Cardiac septum (tissue), 1 donor: ENCODE measurements around the gene RFT1. TPM values are rescaled to one million over a fixed set of nuclear protein-coding genes. Genes with fewer than 3 reads are reported as not detected.
A peak's percentile ranks its signal among the peaks of the same experiment; 100 is the strongest.

Experiments
- DNase-seq: peaks from one replicate; pipeline ENCODE4 v3.0.0-alpha.2; 2020; ENCODE audit warnings: low spot score
- intact Hi-C: fragments of 100-400 bp; cut with DNase I; formaldehyde crosslinking; loops from one replicate; pipeline ENCODE4 v1.14.0; 2022
- long read RNA-seq: library from polyadenylated mRNA; unstranded; transcript quantifications from one replicate; pipeline ENCODE4 v2.0.0, GENCODE V29; 2021
- total RNA-seq: library from RNA; stranded (reverse); fragmentation: NEBNext Ultra II Directional; extraction: Animal tissue kit (Norgen Biotek cat#: 25700); gene quantifications from one replicate; pipeline ENCODE4 v1.2.1, GENCODE V29; 2021
- donor health status: DM: no; HTN: no; CAD: no.

RFT1 gene, protein sequence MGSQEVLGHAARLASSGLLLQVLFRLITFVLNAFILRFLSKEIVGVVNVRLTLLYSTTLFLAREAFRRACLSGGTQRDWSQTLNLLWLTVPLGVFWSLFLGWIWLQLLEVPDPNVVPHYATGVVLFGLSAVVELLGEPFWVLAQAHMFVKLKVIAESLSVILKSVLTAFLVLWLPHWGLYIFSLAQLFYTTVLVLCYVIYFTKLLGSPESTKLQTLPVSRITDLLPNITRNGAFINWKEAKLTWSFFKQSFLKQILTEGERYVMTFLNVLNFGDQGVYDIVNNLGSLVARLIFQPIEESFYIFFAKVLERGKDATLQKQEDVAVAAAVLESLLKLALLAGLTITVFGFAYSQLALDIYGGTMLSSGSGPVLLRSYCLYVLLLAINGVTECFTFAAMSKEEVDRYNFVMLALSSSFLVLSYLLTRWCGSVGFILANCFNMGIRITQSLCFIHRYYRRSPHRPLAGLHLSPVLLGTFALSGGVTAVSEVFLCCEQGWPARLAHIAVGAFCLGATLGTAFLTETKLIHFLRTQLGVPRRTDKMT
- total RNA-seq: 8.6 TPM
- long read RNA-seq, full-length matches to known transcripts: 17 of 24 reads
- long read RNA-seq, partial matches to known transcripts: 1 of 24 reads
- long read RNA-seq, other reads (novel, unspliced or antisense): 6 of 24 reads

DNA sequence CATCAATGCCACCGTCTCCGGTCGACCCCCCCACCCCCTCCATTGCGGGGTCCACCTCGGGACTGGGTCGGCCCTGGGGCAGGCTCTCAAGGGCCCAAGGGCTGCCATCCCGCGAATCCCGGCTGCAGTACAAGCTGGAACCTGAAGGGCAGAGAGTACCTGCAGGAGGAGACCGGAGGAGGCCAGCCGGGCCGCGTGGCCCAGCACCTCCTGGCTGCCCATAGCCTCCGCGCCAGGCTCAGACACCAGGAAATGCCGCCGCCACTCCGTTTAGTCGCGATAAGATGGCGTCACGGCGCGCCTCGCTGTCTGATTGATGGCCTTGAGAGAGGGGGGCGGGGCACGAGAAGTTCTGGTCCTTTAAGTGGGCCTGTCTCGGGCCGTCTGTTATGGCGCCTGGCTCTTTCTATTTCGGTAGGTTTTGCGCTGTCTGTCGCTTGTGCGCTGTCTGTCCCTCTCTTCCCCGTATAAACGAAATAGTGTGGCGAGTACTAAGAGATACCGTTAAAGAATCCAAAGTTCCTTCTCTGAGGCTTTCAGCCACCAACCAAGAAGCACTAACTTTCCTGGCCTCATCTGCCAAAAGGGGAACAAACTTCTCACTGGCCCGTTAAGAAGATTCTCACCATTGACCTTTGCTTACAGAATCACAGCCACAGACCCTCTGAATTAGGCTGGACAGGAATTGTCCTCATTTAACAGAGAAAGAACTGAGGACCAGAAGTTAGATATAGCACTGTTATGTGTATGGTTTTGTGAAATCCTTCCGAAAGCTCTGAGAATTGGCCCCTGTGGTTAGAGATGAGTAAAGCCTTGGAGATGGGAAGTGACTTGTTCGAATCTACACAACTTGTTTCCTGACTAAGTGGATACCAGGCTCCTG, at the start of gene RFT1:
Gene RFT1 (minus strand): TSS at position 257 of the 883 bp plus-strand sequence. CDS start 35 bp downstream, at position 222.
- DNase-seq: peak; percentile 98
- intact Hi-C loops: loop anchor here (2.0 kb wide), 1 partner anchor 30 kb away; the partner anchor contains the start of gene PRKCD

DNA sequence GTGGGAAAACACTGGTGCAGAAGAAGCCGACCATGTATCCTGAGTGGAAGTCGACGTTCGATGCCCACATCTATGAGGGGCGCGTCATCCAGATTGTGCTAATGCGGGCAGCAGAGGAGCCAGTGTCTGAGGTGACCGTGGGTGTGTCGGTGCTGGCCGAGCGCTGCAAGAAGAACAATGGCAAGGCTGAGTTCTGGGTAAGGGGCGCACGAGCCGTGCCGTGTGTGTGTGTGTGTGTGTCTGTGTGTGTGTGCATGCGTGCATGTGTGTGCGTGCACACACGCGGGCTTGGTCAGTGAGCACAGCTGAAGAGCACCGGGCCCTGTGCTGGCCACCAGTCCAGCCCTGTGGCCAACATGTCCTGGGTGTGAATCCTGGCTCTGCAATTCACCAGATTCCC, 49.3 kb upstream of the RFT1 start:
- intact Hi-C loops: no loop called here

DNA sequence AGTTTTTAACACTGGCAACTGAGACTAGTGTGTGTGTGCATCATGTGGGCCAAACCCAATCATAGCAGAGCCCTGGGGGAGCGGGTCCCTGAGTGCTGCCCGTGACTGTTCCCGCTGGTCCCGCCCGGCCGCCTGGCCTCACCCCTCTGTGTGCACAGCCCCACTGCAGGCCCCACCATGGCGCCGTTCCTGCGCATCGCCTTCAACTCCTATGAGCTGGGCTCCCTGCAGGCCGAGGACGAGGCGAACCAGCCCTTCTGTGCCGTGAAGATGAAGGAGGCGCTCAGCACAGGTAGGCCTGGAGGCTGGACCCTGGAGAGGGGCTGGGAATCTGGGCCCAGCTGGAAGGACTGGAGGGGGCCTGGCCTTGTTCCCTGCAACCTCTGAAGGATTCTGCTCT, 48.0 kb upstream of the RFT1 start:
- no peak for DNase-seq
- intact Hi-C loops: no loop called here

More for the DNA sequence above, 49.3 kb upstream of the RFT1 start:
- DNase-seq: no peak

DNA sequence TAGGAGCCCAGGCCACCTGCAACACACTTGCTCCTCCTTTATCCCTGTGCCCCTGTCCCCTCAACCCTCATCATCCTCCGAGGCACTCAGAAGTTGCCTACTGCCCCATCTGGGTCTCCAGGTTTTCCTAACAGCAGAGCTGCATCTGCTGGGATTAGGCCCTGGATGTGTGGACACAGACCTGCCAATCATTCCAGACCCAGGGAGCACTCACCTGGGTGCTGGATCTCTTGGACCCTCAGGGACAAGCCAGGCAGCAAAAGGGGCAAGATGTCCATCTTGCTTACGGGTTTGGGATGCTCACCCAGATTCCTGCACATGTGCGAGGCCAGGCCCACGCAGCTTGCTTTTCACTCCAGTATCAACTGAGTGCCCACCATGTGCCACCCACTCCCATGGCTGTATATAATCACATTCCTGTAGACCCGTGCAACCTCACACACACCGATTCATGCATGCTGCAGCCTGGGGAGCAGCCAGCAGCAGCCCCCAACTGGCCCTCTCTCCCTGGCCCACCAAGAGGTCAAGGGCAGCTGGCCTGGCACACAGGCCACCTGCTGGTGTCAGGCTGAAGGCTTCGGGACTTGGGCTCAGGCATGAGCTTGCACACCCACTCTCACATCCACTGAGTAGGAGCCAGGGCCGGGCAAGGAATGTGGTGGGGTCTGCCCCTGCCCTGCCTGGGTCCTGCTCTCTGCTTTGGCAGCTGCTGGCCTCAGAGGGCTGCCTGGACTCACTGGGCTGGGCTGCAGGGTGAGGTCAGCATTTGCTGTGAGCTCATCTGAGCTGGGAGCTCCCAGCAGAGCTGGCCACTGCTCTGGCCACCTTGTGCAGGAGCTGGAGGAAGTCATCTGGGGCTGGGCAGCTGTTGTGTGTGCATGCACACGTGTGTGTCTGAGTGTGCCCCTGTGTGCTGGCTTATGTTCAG, 45.6 kb upstream of the RFT1 start:
- intact Hi-C loops: no loop called here
- DNase-seq: no peak

DNA sequence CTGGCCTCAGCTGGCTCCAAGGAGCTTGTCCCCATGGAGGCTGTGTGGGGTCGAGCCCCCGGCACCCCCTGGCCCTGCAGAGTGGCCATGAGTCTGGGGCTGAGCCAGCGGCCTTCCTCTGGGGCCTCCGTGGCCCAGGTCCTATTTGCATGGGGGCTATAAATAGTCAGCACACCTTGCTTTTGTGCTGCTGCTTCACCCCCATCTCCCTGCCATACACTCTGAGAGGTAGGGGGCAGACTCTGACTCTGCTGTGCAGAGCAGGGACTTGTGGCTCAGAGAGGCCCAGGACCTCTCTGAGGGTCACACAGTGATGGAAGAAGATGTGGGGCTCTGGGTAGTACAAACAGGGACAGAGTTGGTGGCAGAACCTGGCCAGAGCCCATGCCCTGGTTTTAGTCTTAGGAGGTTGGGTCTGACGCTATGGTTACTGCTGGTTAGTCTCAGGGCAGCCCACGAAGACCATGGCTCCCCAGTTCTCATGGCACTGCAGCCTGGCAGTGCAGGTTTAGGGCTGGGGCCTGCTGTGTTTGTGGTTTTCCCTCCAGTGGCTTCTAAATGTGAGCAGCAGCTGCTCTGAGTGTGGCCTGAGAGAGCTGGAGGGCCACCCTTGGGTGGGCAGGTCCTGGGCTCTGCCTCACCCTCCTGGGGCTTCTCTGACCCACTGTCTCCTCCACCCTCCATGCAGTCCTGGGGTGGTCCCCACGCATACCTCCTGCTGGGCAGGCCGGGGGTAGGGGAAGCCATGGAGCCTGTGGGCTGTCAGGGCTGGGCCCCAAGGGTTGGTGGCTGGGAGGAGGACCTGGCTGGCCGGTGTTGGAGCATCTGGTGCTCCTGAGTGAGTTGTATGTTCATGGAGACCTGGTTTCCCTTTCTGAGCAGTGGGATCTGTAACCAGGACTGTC, 44.4 kb upstream of the RFT1 start:
- intact Hi-C loops: no loop called here
- DNase-seq: no peak

DNA sequence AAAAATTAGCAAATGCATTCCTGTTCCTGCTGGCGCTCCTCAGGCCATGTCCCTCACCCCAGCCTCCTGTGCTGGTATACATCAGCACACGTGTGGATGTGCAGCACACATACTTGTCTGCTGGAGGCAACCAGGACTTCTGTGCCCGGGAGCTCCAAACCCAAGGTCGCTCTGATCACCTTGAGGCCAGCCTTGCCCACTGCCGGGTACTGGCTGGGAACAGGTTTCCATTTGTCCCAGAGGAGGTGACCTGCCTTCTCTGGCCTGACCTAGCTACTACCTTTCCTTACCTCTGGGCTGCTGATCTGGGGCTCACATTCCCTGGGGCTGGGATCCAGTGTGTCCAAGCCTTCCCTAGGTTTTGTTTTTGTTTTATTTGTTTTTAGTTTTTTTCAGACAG, 42.9 kb upstream of the RFT1 start:
- no peak for DNase-seq
- intact Hi-C loops: no loop called here

DNA sequence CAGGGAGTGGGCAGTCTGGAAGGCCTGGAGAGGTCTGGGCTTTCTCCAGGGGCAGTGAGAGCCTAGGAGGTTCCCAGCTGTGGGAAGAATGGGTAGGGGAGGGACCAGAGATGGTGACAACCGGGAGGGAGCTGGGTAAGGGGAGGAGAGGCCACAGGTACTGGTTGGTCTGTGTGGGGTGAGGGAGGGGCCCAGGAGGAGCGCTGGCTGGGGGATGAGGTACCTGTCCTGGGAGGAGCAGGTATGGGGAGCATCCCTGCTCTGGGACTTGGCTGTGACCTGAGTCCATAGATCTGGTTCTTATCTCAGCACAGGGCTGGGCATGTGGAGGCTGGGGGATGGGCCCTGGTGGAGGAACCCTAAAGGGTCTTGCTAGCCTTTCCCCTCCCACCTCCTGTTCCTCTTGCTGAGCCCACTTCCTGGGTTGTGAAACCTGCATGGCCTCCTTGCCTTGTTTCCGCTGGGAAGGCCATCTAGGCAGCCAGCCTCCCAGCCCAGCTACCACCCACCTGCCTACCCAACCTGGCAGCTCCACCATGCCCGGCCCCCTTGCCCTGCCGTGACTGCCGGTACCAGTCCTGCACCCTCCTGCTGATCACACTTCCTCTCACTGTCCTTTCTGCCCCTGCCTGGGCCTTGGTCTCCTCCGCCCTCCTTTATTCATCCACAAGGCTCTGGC, 41.7 kb upstream of the RFT1 start:
- intact Hi-C loops: no loop called here
- DNase-seq: no peak

DNA sequence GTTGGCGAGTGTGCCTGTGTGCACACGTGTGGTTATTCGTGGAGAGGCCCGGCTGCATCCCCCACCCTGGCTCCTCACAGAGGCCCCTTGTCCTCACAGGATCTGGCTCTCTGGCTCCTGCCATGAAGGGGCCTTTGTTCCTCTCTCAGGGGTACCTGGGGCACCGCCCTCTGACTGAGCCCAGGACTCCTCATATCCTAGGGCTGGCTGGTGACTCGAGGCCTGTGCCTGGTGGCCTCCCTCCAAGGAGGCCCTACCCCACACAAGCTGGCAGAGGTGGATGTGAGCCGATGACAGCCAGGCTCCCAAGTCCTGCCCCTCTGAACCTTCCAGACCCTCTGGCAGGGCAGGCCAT, 40.8 kb upstream of the RFT1 start:
- intact Hi-C loops: no loop called here
- DNase-seq: no peak

DNA sequence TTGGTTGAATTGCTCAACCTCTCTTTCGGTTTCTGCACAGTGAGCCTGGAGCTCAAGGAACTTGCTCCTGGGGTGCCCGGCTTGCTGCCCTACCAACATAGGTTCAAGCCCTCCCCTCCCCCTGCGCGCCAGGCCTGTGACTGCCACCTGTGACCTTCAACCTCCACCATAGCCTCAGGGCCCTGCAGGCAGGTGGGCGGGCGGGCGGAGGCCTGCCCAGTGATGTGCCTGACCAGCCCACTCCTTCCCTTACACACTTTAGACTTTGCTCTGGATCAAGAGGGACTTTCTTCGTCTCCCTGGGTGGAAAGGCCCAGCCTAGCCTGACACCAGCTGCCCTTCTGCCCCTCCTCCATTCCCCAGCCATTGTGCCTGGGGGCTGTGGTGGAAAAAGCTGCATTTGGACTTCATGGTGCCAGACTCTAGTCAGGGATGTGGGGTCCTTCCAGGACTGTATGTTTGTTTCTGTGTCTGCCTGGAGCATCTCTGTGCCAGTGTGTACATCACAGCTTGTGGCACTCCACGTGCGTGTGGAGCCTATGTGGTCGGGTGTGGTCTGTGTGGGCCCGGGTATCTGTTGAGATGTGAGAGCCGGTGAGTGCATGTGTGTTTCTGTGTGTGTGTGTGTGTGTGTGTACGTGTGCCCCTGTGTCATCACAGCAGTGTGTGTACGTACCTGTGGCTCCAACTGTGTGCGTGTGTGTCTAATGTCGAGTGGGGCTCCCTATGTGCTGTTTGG, 40.3 kb upstream of the RFT1 start:
- intact Hi-C loops: no loop called here
- no peak for DNase-seq

DNA sequence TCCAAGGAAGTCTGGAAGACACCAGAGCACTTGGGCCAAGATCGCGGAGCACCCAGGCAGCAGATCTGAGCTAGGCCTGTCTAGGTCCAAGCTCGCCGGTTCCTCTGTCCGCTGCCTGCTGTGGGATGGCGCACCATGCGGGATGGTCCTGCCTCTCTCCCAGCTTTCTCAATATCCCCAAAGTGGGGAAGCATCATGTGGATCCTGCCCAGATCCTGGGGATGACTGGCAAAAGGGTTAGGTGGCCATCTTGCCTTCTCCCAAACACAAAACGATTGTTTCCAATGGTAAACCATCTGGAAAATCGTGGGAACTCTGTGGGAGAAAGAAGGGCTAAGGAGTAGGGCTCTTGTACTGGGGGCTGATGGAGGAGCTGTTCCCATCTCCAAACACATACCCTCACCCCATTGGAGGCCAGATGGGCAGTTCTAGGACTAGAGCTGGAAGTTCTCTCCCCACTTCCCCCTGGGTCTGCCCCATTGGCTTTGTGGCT, 39.6 kb upstream of the RFT1 start:
- no peak for DNase-seq
- intact Hi-C loops: loop anchor here (10.0 kb wide), 1 partner anchor 635 kb away; the partner anchor contains the start of genes NT5DC2 and UQCC5

DNA sequence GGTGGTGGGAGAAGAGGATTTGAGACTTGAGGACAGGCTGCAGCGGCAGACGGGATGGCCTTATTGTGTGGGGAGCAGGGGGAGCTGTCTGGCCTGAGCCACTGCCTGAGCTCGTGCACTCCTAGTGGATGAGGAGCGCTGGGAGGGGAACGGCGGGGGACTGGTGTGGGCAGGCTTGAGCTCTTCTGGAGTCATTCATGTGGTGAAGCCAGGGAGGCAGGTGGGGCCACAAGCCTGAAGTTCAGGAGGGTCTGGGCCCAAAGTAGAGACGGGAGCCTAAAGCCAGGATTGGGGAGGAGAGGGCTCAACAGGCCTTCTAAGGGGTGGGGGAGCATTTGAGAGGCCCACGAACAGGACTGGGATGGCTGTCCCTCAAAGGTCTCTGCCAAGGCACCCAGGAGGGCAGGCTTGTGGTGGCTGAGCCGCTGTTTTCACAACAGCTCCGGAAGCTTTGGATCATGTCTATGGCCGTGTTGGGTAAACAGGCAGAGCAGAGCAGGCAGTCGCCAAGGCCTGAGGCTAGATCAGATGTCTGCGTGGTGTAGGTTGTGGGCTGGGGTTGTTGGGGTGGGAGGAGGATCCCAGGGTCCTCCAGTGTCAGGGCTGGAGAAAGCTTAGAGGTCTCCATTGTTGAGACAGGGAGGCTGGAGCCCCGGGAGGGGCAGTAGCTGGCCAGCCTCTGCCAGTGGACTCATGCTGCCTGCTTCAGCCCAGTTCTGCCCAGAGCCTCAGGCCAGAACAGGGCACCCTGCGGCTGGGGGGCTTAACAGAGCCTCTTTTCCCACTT, 39.0 kb upstream of the RFT1 start:
- DNase-seq: no peak
- intact Hi-C loops: loop anchor here (10.0 kb wide), 1 partner anchor 634 kb away; the partner anchor contains the start of genes NT5DC2 and UQCC5

DNA sequence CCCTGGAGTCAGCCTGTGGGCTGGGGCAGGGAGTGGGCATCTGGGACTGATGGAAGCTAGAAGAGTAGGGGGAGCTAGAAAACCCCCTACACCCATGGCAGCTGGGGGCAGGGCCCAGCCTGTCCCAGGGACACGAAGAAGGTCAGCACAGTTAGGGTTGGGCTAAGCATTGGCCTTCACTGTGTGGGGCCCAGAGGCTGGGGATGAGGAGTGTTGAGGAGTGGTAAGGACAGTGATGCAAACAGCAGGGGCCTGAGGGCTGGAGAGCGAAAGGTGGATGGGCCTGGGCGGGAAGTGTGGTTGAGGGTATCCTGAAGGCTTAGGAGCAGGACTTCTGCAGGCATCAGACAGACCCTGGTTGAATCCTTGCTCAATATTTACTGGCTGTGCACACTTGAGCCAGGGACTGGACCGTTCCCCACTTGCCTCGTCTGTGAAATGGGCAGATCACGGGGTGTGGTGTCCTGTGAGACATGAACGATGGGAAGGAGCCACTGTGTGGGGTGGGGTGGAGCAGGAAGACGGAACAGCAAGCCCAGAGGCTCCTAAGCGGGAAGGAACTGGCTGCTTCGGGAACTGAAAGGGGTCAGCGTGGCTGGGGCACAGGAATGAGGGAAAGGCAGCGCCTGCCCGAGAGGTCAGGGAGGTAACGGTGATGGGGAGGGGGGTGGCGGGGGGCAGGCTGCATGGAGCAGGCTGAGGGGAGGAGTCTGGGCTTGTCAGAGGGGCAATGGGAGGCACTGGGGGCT, 38.1 kb upstream of the RFT1 start:
- intact Hi-C loops: loop anchor here (10.0 kb wide), 1 partner anchor 634 kb away; the partner anchor contains the start of genes NT5DC2 and UQCC5
- DNase-seq: no peak

DNA sequence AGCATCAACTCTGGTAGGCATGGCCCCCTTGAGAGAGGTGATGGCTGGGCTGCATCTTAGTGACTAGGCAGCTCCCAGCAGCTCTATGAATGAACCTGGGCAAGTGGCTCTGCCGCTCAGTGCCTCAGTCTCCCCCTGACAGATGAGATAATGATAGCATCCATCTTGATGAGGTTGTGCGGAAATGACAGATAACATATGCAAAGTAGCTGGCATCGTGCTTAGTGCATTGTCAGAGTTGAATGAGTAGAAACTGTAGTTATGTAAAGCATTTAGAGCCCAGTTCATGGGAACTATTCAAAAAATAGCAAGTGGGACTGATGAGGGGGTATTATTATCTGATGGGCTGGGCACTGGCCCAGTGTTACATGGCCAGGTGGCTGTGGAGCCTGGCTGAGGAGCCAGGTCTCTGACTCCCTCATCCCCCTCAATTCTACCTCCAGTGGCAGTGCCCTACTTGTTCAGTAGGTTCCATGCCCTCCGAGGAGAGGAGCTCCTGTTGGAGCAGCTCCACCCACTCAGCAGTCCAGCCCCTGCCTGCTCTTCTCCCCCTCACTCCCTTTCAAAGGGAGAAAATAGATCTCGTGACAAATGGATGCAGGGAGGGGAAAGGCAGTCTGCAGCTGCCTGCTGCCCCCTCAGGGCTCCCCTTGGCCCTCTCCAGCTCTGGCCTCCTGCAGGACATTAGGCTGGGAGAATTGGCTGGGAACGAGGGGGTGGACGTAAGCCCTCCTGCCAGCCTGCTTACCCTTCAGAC, 37.4 kb upstream of the RFT1 start:
- intact Hi-C loops: loop anchor here (10.0 kb wide), 1 partner anchor 633 kb away; the partner anchor contains the start of genes NT5DC2 and UQCC5
- no peak for DNase-seq

DNA sequence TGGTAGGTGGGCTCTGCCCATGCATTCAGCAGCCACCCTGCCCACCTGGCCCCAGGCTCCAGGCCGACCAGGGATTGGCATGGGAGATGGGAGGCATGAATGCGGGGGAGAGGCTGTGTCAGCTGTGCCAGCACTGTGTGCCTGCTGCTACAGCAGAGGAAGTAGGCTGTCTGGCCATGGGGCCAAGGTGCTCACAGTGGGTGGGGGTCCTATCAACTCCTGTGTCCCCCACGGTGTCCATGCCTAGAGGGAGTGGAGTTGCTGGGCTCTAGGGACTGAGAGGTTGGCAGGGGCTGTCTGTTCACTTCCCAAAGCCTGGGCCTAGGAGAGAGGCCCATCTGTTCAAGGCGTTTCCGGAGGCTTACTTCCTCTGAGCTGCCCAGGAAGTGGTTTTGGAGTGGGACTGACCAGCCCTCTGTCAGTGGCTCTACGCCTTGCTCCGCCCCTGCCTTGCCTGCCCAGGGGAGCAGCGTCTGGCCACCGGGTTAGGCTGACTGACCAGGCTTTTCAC, 36.6 kb upstream of the RFT1 start:
- intact Hi-C loops: loop anchor here (10.0 kb wide), 1 partner anchor 632 kb away; the partner anchor contains the start of genes NT5DC2 and UQCC5
- DNase-seq: peak; percentile 89
